Measurements from ENCODE around the gene DCBLD1. TPM values are rescaled to one million over a fixed set of nuclear protein-coding genes. Genes with fewer than 3 reads are reported as not detected.

Gene DCBLD1
- total RNA-seq, 2 donors from 2014 or later, result 8.8 to 17.6 TPM

- 80% methylated on average over 4 of the region's 4 CpGs for WGBS
- intact Hi-C loops (cut with DNase I), result no loop called here
- Histone ChIP-seq H3K4me1 (replicated peaks) (no peaks in the 10 kb centered on the region), H3K4me3 (no peak overlapping the region), H3K27me3 (replicated peaks; ENCODE audit: insufficient read depth) (no peaks in the 10 kb centered on the region), H3K27ac (no peak overlapping the region), H3K36me3 (no peaks in the 10 kb centered on the region), H3K9me3 (no peaks in the 10 kb centered on the region)
- no peak for DNase-seq (ENCODE audit: low spot score)
- no peak for TF ChIP-seq CTCF (IDR thresholded peaks at IDR 0.05)
- TF ChIP-seq POLR2AphosphoS5 (IDR thresholded peaks at IDR 0.05), result no peak
- TF ChIP-seq POLR2A (IDR thresholded peaks at IDR 0.05), result no peak
Measured at GRCh38 chr6:117469356-117469755, 13.1 kb upstream of the DCBLD1 start.

- TF ChIP-seq POLR2A (IDR thresholded peaks at IDR 0.05), result no peak
- TF ChIP-seq POLR2AphosphoS5 (IDR thresholded peaks at IDR 0.05), result no peak
- TF ChIP-seq CTCF (IDR thresholded peaks at IDR 0.05), result no peak
- intact Hi-C loops (cut with DNase I), result no loop called here
- 93% methylated on average over 3 of the region's 3 CpGs for WGBS
- no peak for DNase-seq (ENCODE audit: low spot score)
- no peaks in the 10 kb centered on the region for H3K36me3 ChIP-seq
- no peak overlapping the region for H3K4me3 ChIP-seq
- no peaks in the 10 kb centered on the region for H3K27me3 ChIP-seq (replicated peaks; ENCODE audit: insufficient read depth)
- no peak overlapping the region for H3K27ac ChIP-seq
- H3K9me3 ChIP-seq, result no peaks in the 10 kb centered on the region
- no peaks in the 10 kb centered on the region for H3K4me1 ChIP-seq (replicated peaks)
Measured at GRCh38 chr6:117469791-117470190, 12.7 kb upstream of the DCBLD1 start.

GRCh38 chr6:117472667-117473066 lies 9.8 kb upstream of the DCBLD1 start:
- intact Hi-C loops (cut with DNase I), result no loop called here
- Histone ChIP-seq H3K4me3 (no peak overlapping the region), H3K27ac (no peak overlapping the region), H3K9me3 (no peaks in the 10 kb centered on the region), H3K36me3 (no peaks in the 10 kb centered on the region), H3K4me1 (replicated peaks) (no peaks in the 10 kb centered on the region), H3K27me3 (replicated peaks; ENCODE audit: insufficient read depth) (no peaks in the 10 kb centered on the region)
- TF ChIP-seq CTCF (IDR thresholded peaks at IDR 0.05), result no peak
- TF ChIP-seq POLR2AphosphoS5 (IDR thresholded peaks at IDR 0.05), result no peak
- TF ChIP-seq POLR2A (IDR thresholded peaks at IDR 0.05), result no peak
- DNase-seq (ENCODE audit: low spot score), result no peak
- 91% methylated on average over 3 of the region's 3 CpGs for WGBS

- H3K4me1 ChIP-seq (replicated peaks), result no peaks in the 10 kb centered on the region
- H3K36me3 ChIP-seq, result no peaks in the 10 kb centered on the region
- no peaks in the 10 kb centered on the region for H3K9me3 ChIP-seq
- no peaks in the 10 kb centered on the region for H3K27me3 ChIP-seq (replicated peaks; ENCODE audit: insufficient read depth)
- no peak overlapping the region for H3K4me3 ChIP-seq
- H3K27ac ChIP-seq, result no peak overlapping the region
- TF ChIP-seq CTCF (IDR thresholded peaks at IDR 0.05) (no peak), POLR2A (IDR thresholded peaks at IDR 0.05) (no peak), POLR2AphosphoS5 (IDR thresholded peaks at IDR 0.05) (no peak)
- WGBS, result 97% methylated on average over 1 of the region's 1 CpG
- intact Hi-C loops (cut with DNase I), result no loop called here
- no peak for DNase-seq (ENCODE audit: low spot score)
Measured at GRCh38 chr6:117473401-117473800, 9.1 kb upstream of the DCBLD1 start.

GRCh38 chr6:117477988-117478852 lies 4.3 kb upstream of the DCBLD1 start:
- Histone ChIP-seq H3K36me3 (no peaks in the 10 kb centered on the region), H3K4me3 (no peak overlapping the region), H3K9me3 (no peaks in the 10 kb centered on the region), H3K27ac (no peak overlapping the region), H3K27me3 (replicated peaks; ENCODE audit: insufficient read depth) (no peaks in the 10 kb centered on the region), H3K4me1 (replicated peaks) (no peaks in the 10 kb centered on the region)
- DNase-seq (ENCODE audit: low spot score), result no peak
- 94% methylated on average over 4 of the region's 4 CpGs for WGBS
- intact Hi-C loops (cut with DNase I), result no loop called here
- no peak for TF ChIP-seq POLR2A (IDR thresholded peaks at IDR 0.05)
- no peak for TF ChIP-seq POLR2AphosphoS5 (IDR thresholded peaks at IDR 0.05)
- peak in 1 of 4 experiments; percentile 5 for TF ChIP-seq CTCF (IDR thresholded peaks at IDR 0.05)

Data from prostate gland (tissue), 2 donors.